Lung microvascular endothelial cell (primary cell): ENCODE results near the gene SMIM35. TPM values are rescaled to one million over a fixed set of nuclear protein-coding genes. Genes with fewer than 3 reads are reported as not detected.
"Not testable (repeated sequence)": the region's sequence is repeated elsewhere in the genome, so short reads cannot be mapped to it uniquely, and the experiment has no call there.

Experiments used
- DNase-seq, 2 donors: peaks; one replicate each; pipeline versions ENCODE4 v3.0.0 to v3.0.0-alpha.2; 2010; ENCODE audit warnings: low read depth in 2 of 2
- total RNA-seq: library from RNA; depleted of rRNA; stranded (reverse); fragments of >200 nt; gene quantifications from 2 replicates; pipeline ENCODE4 v1.2.1, GENCODE V29; 2014

The SMIM35 gene
- total RNA-seq, 1 donor from 2014 or later, result not detected

GRCh38 chr11:118081241-118081958, 5.4 kb downstream of the SMIM35 start:
- DNase-seq, result no peak

- DNase-seq, result no peak
Measured at GRCh38 chr11:118080296-118080695, 6.5 kb downstream of the SMIM35 start.

DNA sequence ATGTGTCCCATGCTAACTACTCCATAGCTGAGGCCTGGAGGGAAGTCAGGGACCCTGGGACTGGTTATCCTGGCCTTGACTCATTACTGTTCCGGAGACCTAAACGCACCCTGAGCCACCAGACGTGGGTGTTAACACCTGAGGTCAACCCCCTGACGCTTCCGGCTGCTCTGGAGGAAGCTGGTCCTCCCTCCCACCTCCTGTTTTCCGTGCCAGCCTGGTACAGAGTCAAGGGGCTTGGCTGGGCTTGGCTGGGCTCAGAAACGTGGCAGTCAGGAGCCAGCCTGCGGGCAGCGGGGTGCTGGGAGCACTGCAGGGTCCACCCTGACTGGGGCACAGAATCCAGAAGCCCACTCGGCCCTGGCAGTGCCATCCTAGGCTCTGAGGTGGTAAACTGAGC, 7.3 kb downstream of the SMIM35 start:
- DNase-seq, result no peak

GRCh38 chr11:118078911-118079411, 7.8 kb downstream of the SMIM35 start:
- no peak for DNase-seq

- no peak for DNase-seq
Measured at GRCh38 chr11:118076754-118077281, 9.9 kb downstream of the SMIM35 start, which contains the start of gene TMPRSS4. Gene TMPRSS4 (plus strand): TSS chr11:118077078. CDS start chr11:118077303, 225 bp downstream.

DNA sequence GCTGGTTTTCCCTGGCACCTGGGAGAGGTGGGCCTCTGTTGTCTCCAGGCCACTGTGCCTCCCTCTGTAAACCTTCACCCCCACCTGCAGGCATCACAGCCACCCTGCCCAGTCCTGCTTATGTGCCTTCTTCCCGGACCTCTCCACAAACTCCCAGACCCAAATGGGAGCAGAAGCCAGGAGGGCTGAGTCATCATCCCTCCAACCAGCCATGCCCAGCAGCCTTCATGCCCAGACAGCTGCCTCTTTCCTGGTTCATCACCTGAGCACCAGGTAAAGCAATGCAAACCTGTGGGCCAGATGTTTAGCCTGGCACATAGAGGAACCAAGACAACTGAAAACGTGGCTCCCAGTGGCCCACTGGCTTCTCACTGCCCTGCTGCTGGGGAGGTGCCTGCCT, 12.0 kb downstream of the SMIM35 start:
- no peak for DNase-seq

DNA sequence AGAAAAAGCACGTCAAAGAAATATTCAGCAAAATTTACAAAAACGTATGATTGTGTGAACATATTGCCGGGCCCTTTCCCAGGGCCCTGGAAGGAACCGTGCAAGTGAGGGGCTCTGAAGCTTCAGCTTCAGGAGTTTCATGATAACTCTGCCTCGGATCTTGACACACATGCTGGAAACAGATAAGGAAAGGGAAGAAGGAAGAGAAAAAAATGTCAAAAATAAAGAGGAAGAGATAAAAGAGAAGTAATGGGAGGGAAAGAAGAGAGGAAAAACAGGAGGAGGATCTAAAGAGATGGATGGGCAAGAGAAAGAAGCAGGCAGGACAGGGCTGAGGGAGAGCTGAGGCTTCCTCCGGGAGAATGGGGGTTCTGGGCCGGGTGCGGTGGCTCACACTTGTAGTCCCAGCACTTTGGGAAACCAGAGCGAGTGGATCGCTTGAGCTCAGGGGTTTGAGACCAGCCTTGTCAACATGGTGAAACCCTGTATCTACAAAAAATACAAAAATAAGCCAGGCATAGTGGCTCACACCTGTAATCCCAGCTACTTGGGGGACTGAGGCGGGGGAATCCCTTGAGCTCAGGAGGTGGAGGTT, 12.6 kb downstream of the SMIM35 start:
- DNase-seq, result no peak

- DNase-seq, result no peak
Measured at GRCh38 chr11:118073554-118073953, 13.2 kb downstream of the SMIM35 start.

- DNase-seq, result no peak
Measured at GRCh38 chr11:118071416-118072030, 15.2 kb downstream of the SMIM35 start.

- DNase-seq, result no peak
Measured at GRCh38 chr11:118068945-118069612, 17.7 kb downstream of the SMIM35 start.

- DNase-seq, result no peak
Measured at GRCh38 chr11:118068206-118068944, 18.4 kb downstream of the SMIM35 start.

GRCh38 chr11:118067006-118067405, 19.8 kb downstream of the SMIM35 start:
- no peak for DNase-seq

GRCh38 chr11:118065384-118065783, 21.4 kb downstream of the SMIM35 start:
- DNase-seq, result no peak

- DNase-seq, result no peak
Measured at GRCh38 chr11:118064956-118065355, 21.8 kb downstream of the SMIM35 start.

DNA sequence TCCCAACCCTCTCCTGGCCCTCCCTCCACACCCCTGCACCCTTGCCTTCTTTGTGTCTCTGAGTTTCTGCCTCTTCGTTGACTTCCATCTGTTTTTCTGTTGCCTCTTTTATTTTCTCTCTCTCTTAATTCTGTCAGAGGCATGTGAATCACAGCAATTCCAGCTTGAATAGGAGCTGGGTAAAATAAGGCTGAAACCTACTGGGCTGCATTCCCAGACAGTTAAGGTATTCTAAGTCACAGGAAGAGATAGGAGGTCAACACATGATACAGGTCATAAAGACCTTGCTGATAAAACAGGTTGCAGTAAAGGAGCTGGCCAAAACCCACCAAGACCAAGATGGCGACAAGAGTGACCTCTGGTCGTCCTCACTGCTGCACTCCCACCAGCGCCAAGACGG, 24.1 kb downstream of the SMIM35 start:
- not testable (repeated sequence) for DNase-seq

DNA sequence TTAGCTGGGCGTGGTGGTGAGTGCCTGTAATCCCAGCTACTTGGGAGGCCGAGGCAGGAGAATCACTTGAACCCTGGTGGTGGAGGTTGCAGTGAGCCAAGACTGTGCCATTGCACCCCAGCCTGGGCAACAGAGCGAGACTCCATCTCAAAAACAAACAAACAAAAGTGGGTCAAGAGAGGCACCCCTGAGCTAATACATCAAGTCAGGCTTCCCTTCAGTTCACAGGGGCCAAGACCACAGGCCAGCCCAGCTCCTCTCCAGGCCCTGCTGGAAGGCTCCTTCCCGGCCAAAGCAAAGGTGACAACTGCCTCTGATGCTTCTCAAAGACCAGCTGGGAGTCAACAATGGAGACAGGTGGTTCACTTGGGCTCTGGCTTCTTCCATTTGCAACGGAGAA, 24.6 kb downstream of the SMIM35 start:
- not testable (repeated sequence) for DNase-seq

GRCh38 chr11:118061586-118062125, 25.1 kb downstream of the SMIM35 start:
- no peak for DNase-seq

- no peak for DNase-seq
Measured at GRCh38 chr11:118060869-118061268, 25.9 kb downstream of the SMIM35 start.

- DNase-seq, result no peak
Measured at GRCh38 chr11:118060081-118060661, 26.6 kb downstream of the SMIM35 start.

- DNase-seq, result no peak
Measured at GRCh38 chr11:118059246-118059940, 27.4 kb downstream of the SMIM35 start.
